Astrocyte of the spinal cord (primary cell): Measurements from ENCODE around the gene CUL1.

Experiments used
- DNase-seq: peaks from one replicate; pipeline ENCODE4 v3.0.0; 2011; ENCODE audit warnings: low read depth, low spot score
- H3K4me3 ChIP-seq: 2 replicates; pipeline ENCODE4 v1.5.1; 2011; ENCODE audit warnings: low read depth, mild to moderate bottlenecking, low read length, moderate library complexity
- CTCF ChIP-seq: IDR thresholded peaks from 2 replicates; pipeline ENCODE4 v1.5.1; 2012; ENCODE audit warnings: low read depth, mild to moderate bottlenecking, low read length, inconsistent platforms
- in situ Hi-C: cut with HindIII; loops from 2 replicates; pipeline ENCODE4 v1.10.0; 2017; ENCODE audit warnings: low sequenced_read_pairs

The CUL1 gene

GRCh38 chr7:148807436-148807835 lies 108.7 kb downstream of the CUL1 start:
- DNase-seq = no peak
- no peak overlapping the region for H3K4me3 ChIP-seq
- in situ Hi-C loops = no loop called here
- no peak for TF ChIP-seq CTCF

- no peak for DNase-seq
- TF ChIP-seq CTCF = no peak
- in situ Hi-C loops = no loop called here
- no peak overlapping the region for H3K4me3 ChIP-seq
Observed at GRCh38 chr7:148809856-148810255, 111.2 kb downstream of the CUL1 start.

- no peak overlapping the region for H3K4me3 ChIP-seq
- no peak for DNase-seq
- in situ Hi-C loops = no loop called here
- no peak for TF ChIP-seq CTCF
Observed at GRCh38 chr7:148811892-148812291, 113.2 kb downstream of the CUL1 start.

GRCh38 chr7:148813890-148814289 lies 115.2 kb downstream of the CUL1 start:
- DNase-seq = no peak
- in situ Hi-C loops = no loop called here
- no peak overlapping the region for H3K4me3 ChIP-seq
- no peak for TF ChIP-seq CTCF

- in situ Hi-C loops = no loop called here
- DNase-seq = no peak
- no peak for TF ChIP-seq CTCF
- H3K4me3 ChIP-seq = no peak overlapping the region
Observed at GRCh38 chr7:148814922-148815559, 116.3 kb downstream of the CUL1 start.

- in situ Hi-C loops = no loop called here
- no peak for TF ChIP-seq CTCF
- no peak for DNase-seq
- no peak overlapping the region for H3K4me3 ChIP-seq
Observed at GRCh38 chr7:148815612-148816011, 116.9 kb downstream of the CUL1 start.
